SK-N-SH (cell line): ENCODE results near the gene ASAP2.

Experiments used
- CTCF ChIP-seq: fragments of 200-600 bp; sonication (generic); IDR thresholded peaks from 2 replicates; pipeline ENCODE4 v1.6.1; 2017; ENCODE audit warnings: antibody characterized with exemption, mild to moderate bottlenecking, moderate library complexity
- EP300 ChIP-seq, 2 experiments: IDR thresholded peaks; 2 replicates each; pipeline versions ENCODE4 v1.4.0 to v1.6.1; 2012; ENCODE audit warnings: borderline replicate concordance in 1 of 2, low read depth in 1 of 2, low read length in 1 of 2
- MAX ChIP-seq: IDR thresholded peaks from 2 replicates; pipeline ENCODE4 v1.4.0; 2012; ENCODE audit warnings: low read depth
- MXI1 ChIP-seq: IDR thresholded peaks from 2 replicates; pipeline ENCODE4 v1.6.1; 2012; ENCODE audit warnings: mild to moderate bottlenecking, low read depth, low read length, improper control_type of control experiment
- POLR2AphosphoS5 ChIP-seq: IDR thresholded peaks from 2 replicates; pipeline ENCODE4 v1.6.1; 2012; ENCODE audit warnings: low read depth, low read length
- REST ChIP-seq: IDR thresholded peaks from 2 replicates; pipeline ENCODE4 v1.6.1; 2012; ENCODE audit warnings: mild to moderate bottlenecking, low read depth, low read length, moderate library complexity
- RFX5 ChIP-seq: IDR thresholded peaks from 2 replicates; pipeline ENCODE4 v1.6.1; 2012; ENCODE audit warnings: mild to moderate bottlenecking, improper control_type of control experiment, low read length
- RXRA ChIP-seq: IDR thresholded peaks from 2 replicates; pipeline ENCODE4 v1.4.0; 2012; ENCODE audit warnings: low read depth, mild to moderate bottlenecking, borderline replicate concordance
- TCF12 ChIP-seq: IDR thresholded peaks from 2 replicates; pipeline ENCODE4 v1.4.0; 2012
- USF1 ChIP-seq: IDR thresholded peaks from 2 replicates; pipeline ENCODE4 v1.4.0; 2012; ENCODE audit warnings: low read depth, borderline replicate concordance
- YY1 ChIP-seq: IDR thresholded peaks from 2 replicates; pipeline ENCODE4 v1.4.0; 2012; ENCODE audit warnings: low read depth, mild to moderate bottlenecking

- no peak for TF ChIP-seq MXI1
- no peak for TF ChIP-seq CTCF
- TF ChIP-seq USF1 = no peak
- TF ChIP-seq POLR2AphosphoS5 = 0 out of 2 replicates have a peak, but pooled peaks have one; percentile 13
- TF ChIP-seq RFX5 = no peak
- no peak for TF ChIP-seq MAX
- no peak for TF ChIP-seq EP300 (IDR thresholded peaks at IDR 0.05; ENCODE audit: borderline replicate concordance in 1 of 2, low read depth in 1 of 2, low read length in 1 of 2)
- TF ChIP-seq TCF12 = no peak
- TF ChIP-seq YY1 = no peak
- no peak for TF ChIP-seq REST
- no peak for TF ChIP-seq RXRA
Observed at GRCh38 chr2:9430316-9431293, 224.0 kb downstream of the ASAP2 start.
